GM23248 (cell line): ENCODE results near the gene CDH19. TPM values are rescaled to one million over a fixed set of nuclear protein-coding genes. Genes with fewer than 3 reads are reported as not detected.

Source experiments
- DNase-seq: peaks from one replicate; pipeline ENCODE4 v3.0.0-alpha.2; 2015
- H2AFZ ChIP-seq: fragments of 200-600 bp; sonication (generic); 2 replicates; pipeline ENCODE4 v1.6.1; 2016; ENCODE audit warnings: antibody characterized with exemption
- H3F3A ChIP-seq: fragments of 200-600 bp; sonication (generic); 2 replicates; pipeline ENCODE4 v1.6.1; 2016; ENCODE audit warnings: mild to moderate bottlenecking, antibody characterized with exemption, mixed run types; ENCODE audit not compliant: insufficient read depth
- H3K27ac ChIP-seq: fragments of 200-600 bp; sonication (generic); 2 replicates; pipeline ENCODE4 v1.5.1; 2016; ENCODE audit warnings: mild to moderate bottlenecking
- H3K27me3 ChIP-seq: fragments of 200-600 bp; sonication (generic); replicated peaks from 2 replicates; pipeline ENCODE4 v1.6.1; 2016; ENCODE audit warnings: mild to moderate bottlenecking; ENCODE audit not compliant: insufficient read depth
- H3K36me3 ChIP-seq: fragments of 200-600 bp; sonication (generic); 2 replicates; pipeline ENCODE4 v1.6.1; 2016; ENCODE audit warnings: low read depth, mild to moderate bottlenecking
- H3K4me1 ChIP-seq: fragments of 200-600 bp; sonication (generic); 2 replicates; pipeline ENCODE4 v1.6.1; 2016; ENCODE audit warnings: mild to moderate bottlenecking; ENCODE audit not compliant: insufficient read depth
- H3K4me2 ChIP-seq: fragments of 200-600 bp; sonication (generic); one replicate; pipeline ENCODE4 v1.6.1; 2016; ENCODE audit warnings: mild to moderate bottlenecking; ENCODE audit not compliant: unreplicated experiment
- H3K4me3 ChIP-seq: fragments of 200-600 bp; sonication (generic); 2 replicates; pipeline ENCODE4 v1.5.1; 2016; ENCODE audit warnings: mild to moderate bottlenecking
- H3K79me2 ChIP-seq: fragments of 200-600 bp; sonication (generic); 2 replicates; pipeline ENCODE4 v1.6.1; 2016; ENCODE audit warnings: mild to moderate bottlenecking; ENCODE audit not compliant: insufficient read depth
- H3K9ac ChIP-seq: fragments of 200-600 bp; sonication (generic); 2 replicates; pipeline ENCODE4 v1.6.1; 2016; ENCODE audit warnings: mild to moderate bottlenecking
- H3K9me2 ChIP-seq: fragments of 200-600 bp; sonication (generic); 2 replicates; pipeline ENCODE4 v1.6.1; 2016; ENCODE audit warnings: mixed run types, mild to moderate bottlenecking, moderate library complexity; ENCODE audit not compliant: insufficient read depth
- H3K9me3 ChIP-seq: fragments of 200-600 bp; sonication (generic); one replicate; pipeline ENCODE4 v1.6.1; 2017; ENCODE audit warnings: low read depth
- H4K20me1 ChIP-seq: fragments of 200-600 bp; sonication (generic); 2 replicates; pipeline ENCODE4 v1.6.0; 2016; ENCODE audit not compliant: insufficient read depth
- EZH2 ChIP-seq: fragments of 200-600 bp; sonication (generic); IDR thresholded peaks from 2 replicates; pipeline ENCODE4 v1.6.1; 2018; ENCODE audit warnings: antibody characterized with exemption, mild to moderate bottlenecking; ENCODE audit not compliant: insufficient read depth, poor library complexity, severe bottlenecking
- EZH2phosphoT487 ChIP-seq: fragments of 200-600 bp; sonication (generic); IDR thresholded peaks from 2 replicates; pipeline ENCODE4 v1.6.1; 2018; ENCODE audit warnings: antibody characterized with exemption, moderate library complexity, mild to moderate bottlenecking, low read depth; ENCODE audit not compliant: insufficient read depth
- WGBS, 2 experiments: methylation state at CpG; one replicate each; pipeline ENCODE4 v1.1.6; 2015 to 2017; ENCODE audit warnings: low lambda C conversion rate in 2 of 2, low coverage in 1 of 2; ENCODE audit errors: missing lambda C conversion rate in 2 of 2; 5-methylcytosine and 5-hydroxymethylcytosine counted together
- in situ Hi-C: fragments of 300-500 bp; cut with MboI; formaldehyde crosslinking; loops from 2 replicates; pipeline ENCODE4 v1.15.0; 2020
- polyA plus RNA-seq: library from polyadenylated mRNA; unstranded; fragments of >200 nt; fragmentation: Nextera tagmentation; extraction: Ambion mirVana; gene quantifications from 2 replicates; pipeline ENCODE4 v1.2.1, GENCODE V29; 2016
- total RNA-seq: library from RNA; depleted of rRNA; stranded (reverse); fragments of >200 nt; shearing (Covaris generic); gene quantifications from 2 replicates; pipeline ENCODE4 v1.2.3, GENCODE V29; 2014; rRNA removed

The CDH19 gene, protein sequence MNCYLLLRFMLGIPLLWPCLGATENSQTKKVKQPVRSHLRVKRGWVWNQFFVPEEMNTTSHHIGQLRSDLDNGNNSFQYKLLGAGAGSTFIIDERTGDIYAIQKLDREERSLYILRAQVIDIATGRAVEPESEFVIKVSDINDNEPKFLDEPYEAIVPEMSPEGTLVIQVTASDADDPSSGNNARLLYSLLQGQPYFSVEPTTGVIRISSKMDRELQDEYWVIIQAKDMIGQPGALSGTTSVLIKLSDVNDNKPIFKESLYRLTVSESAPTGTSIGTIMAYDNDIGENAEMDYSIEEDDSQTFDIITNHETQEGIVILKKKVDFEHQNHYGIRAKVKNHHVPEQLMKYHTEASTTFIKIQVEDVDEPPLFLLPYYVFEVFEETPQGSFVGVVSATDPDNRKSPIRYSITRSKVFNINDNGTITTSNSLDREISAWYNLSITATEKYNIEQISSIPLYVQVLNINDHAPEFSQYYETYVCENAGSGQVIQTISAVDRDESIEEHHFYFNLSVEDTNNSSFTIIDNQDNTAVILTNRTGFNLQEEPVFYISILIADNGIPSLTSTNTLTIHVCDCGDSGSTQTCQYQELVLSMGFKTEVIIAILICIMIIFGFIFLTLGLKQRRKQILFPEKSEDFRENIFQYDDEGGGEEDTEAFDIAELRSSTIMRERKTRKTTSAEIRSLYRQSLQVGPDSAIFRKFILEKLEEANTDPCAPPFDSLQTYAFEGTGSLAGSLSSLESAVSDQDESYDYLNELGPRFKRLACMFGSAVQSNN
- total RNA-seq (not detected in 2 replicates), polyA plus RNA-seq (not detected in 2 replicates)

DNA sequence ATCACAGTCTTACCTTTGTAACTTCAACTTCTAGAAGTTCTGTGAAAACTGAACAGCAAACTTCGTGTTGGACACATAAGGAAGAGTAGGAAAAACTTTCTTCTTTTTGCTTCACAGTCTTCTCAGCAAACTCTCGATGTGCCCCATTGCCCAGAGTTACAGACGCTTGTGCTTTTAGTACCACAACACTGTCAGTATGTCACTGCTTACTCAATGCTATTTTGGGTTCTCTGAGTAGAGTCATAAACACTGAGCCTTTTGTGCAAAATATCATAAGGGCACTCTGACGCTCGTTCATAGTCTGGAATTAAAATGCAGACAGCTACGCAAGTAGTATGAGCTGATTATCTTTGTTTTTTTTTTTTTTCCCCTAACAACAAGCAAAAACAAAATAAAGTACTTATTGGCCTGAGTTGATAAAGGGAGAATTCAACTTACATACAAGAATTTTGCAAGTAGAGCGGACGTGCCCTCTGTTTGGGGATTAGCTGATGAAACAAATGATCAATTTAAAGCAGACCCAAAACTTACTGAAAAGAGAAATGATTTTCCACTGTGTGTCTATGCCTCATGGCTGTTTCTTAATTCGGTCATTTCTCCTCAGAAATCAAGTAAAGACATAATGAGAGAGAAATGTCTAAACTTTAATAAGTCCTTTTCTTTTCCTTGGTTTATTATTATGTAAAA is at the start of gene CDH19:
CDH19 (minus strand) TSS at position 150 of the 687 bp plus-strand sequence. CDS start 31,886 bp downstream, outside the sequence.
- no peak within 1 kb of the TSS for H3K9ac ChIP-seq
- WGBS, 2 experiments, result 21 to 24% methylated on average over 9 of the region's 9 CpGs
- H3K4me2 ChIP-seq, result no peak within 1 kb of the TSS
- H3K4me3 ChIP-seq, result no peak within 1 kb of the TSS
- no peaks in the 10 kb centered on the region for H4K20me1 ChIP-seq
- no peaks in the 10 kb centered on the region for H3K9me3 ChIP-seq
- no peaks in the 10 kb centered on the region for H3K79me2 ChIP-seq
- no peaks in the 10 kb centered on the region for H3F3A ChIP-seq
- TF ChIP-seq EZH2phosphoT487 (no peak), EZH2 (no peak)
- H3K36me3 ChIP-seq, result no peaks in the 10 kb centered on the region
- H2AFZ ChIP-seq, result no peak within 1 kb of the TSS
- H3K9me2 ChIP-seq, result no peaks in the 10 kb centered on the region
- in situ Hi-C loops, result no loop called here
- no peaks in the 10 kb centered on the region for H3K27me3 ChIP-seq
- no peak for DNase-seq
- no peak within 1 kb of the TSS for H3K27ac ChIP-seq
- H3K4me1 ChIP-seq, result no peaks in the 10 kb centered on the region

DNA sequence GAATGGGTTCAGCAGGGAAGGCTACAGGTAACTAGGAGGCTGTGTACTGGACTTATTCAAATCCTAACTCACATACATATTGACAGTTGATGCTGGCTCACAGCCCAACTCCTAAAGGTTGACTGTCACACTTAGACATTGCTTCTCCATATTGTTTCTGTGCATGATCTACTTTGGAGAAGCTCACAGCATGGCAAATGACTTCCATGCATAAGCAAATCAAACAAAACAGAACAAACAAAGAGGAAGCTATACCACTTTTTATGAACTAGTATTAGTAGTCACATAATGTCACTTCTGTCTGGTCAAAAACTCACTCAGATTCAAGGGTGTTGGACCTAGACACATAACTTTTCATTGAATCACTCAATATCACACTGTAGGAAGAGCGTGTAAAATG is 43.8 kb upstream of the CDH19 start:
- Histone ChIP-seq H3K9me2 (no peaks in the 10 kb centered on the region), H3K4me3 (no peak overlapping the region), H3F3A (no peaks in the 10 kb centered on the region), H3K4me2 (no peak overlapping the region), H3K4me1 (no peaks in the 10 kb centered on the region), H3K36me3 (no peaks in the 10 kb centered on the region), H3K9me3 (no peaks in the 10 kb centered on the region), H2AFZ (no peak overlapping the region), H3K79me2 (no peaks in the 10 kb centered on the region), H3K27ac (no peak overlapping the region), H4K20me1 (no peaks in the 10 kb centered on the region), H3K9ac (no peak overlapping the region), H3K27me3 (no peaks in the 10 kb centered on the region)
- 7 to 11% methylated on average over 1 of the region's 1 CpG for WGBS, 2 experiments
- in situ Hi-C loops, result no loop called here
- no peak for DNase-seq
- TF ChIP-seq EZH2phosphoT487, result no peak

DNA sequence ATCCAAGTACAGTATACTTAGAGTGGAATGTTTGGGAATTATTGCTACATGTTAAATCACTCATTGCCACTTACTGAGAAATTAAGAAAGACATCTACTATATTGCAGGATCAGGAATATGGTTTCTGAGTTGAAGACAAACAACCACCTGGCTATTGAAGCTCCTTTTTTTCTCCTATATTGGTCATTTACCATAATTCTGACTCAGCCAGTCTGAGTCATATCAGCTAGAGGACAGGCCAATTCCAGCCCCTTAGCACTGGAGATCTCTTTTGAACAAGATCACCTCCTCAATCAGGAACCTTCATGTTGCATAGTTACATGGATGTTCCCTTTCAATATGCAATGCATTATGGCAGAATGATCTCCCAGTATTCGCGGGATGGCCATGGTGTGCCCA is 42.7 kb upstream of the CDH19 start:
- Histone ChIP-seq H3K4me1 (no peaks in the 10 kb centered on the region), H3F3A (no peaks in the 10 kb centered on the region), H3K4me3 (no peak overlapping the region), H3K9me3 (no peaks in the 10 kb centered on the region), H3K9ac (no peak overlapping the region), H3K27ac (no peak overlapping the region), H3K36me3 (no peaks in the 10 kb centered on the region), H3K79me2 (no peaks in the 10 kb centered on the region), H2AFZ (no peak overlapping the region), H3K27me3 (no peaks in the 10 kb centered on the region), H3K9me2 (no peaks in the 10 kb centered on the region), H3K4me2 (no peak overlapping the region), H4K20me1 (no peaks in the 10 kb centered on the region)
- 19 to 43% methylated on average over 2 of the region's 2 CpGs for WGBS, 2 experiments
- TF ChIP-seq EZH2phosphoT487 (no peak), EZH2 (no peak)
- no peak for DNase-seq
- in situ Hi-C loops, result no loop called here

DNA sequence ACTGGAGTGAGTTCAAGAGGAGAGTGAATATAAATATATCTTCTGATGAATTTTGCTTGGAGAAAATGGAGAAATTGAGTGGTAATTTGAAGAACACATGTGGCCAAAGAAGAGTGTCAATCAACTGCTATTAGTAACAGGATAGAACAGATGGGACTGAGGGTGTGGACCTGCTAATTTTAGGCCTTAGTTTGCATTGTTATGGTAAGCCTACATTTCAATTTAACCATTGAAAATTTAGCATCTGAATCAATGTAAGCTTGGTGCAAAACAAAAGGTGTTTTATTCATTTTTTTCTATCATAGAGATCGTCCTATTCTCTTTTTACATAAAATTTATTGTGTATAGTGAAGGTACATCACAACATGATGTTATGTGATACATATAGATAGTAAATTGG is 42.1 kb upstream of the CDH19 start:
- Histone ChIP-seq H3K9me2 (no peaks in the 10 kb centered on the region), H3K79me2 (no peaks in the 10 kb centered on the region), H2AFZ (no peak overlapping the region), H3K27me3 (no peaks in the 10 kb centered on the region), H3K9me3 (no peaks in the 10 kb centered on the region), H3K36me3 (no peaks in the 10 kb centered on the region), H4K20me1 (no peaks in the 10 kb centered on the region), H3K4me3 (no peak overlapping the region), H3K27ac (no peak overlapping the region), H3K4me1 (no peaks in the 10 kb centered on the region), H3F3A (no peaks in the 10 kb centered on the region), H3K4me2 (no peak overlapping the region), H3K9ac (no peak overlapping the region)
- DNase-seq, result no peak
- in situ Hi-C loops, result no loop called here
- 4 to 5% methylated on average over 1 of the region's 1 CpG for WGBS, 2 experiments
- TF ChIP-seq EZH2 (no peak), EZH2phosphoT487 (no peak)
